Endothelial cell of umbilical vein (primary cell): ENCODE data around the gene PNPLA2.

ENCODE experiments used
- CTCF ChIP-seq, 2 donors: IDR thresholded peaks; 1 replicate in 1 of 2; 2 replicates in 1 of 2; pipeline ENCODE4 v1.5.1; 2011; ENCODE audit warnings: low read length in 2 of 2, mild to moderate bottlenecking in 2 of 2, moderate library complexity in 2 of 2, control low read depth in 1 of 2, inconsistent platforms in 1 of 2, low read depth in 1 of 2; ENCODE audit not compliant: insufficient read depth in 1 of 2; ENCODE audit errors: extremely low read depth in 1 of 2
- FOS ChIP-seq: IDR thresholded peaks from 2 replicates; pipeline ENCODE4 v1.6.1; 2011; ENCODE audit warnings: mild to moderate bottlenecking, low read length, moderate library complexity, borderline replicate concordance; ENCODE audit not compliant: insufficient read depth
- JUN ChIP-seq: IDR thresholded peaks from 2 replicates; pipeline ENCODE4 v1.6.1; 2011; ENCODE audit warnings: borderline replicate concordance, low read depth; ENCODE audit not compliant: insufficient read length, insufficient read depth
- MAX ChIP-seq: IDR thresholded peaks from 2 replicates; pipeline ENCODE4 v1.6.1; 2011; ENCODE audit not compliant: insufficient read depth, insufficient read length
- POLR2A ChIP-seq: IDR thresholded peaks from 2 replicates; pipeline ENCODE4 v1.6.1; 2012; ENCODE audit warnings: low read depth, mild to moderate bottlenecking, control low read depth, low read length
- POLR2AphosphoS5 ChIP-seq: IDR thresholded peaks from 2 replicates; pipeline ENCODE4 v1.6.1; 2012; ENCODE audit warnings: low read depth, mild to moderate bottlenecking, control low read depth, low read length, moderate library complexity; ENCODE audit not compliant: insufficient read depth

GRCh38 chr11:843086-843734 is 24.5 kb downstream of the PNPLA2 start:
- TF ChIP-seq CTCF (IDR thresholded peaks at IDR 0.05; ENCODE audit: extremely low read depth in 1 of 2, insufficient read depth in 1 of 2, low read depth in 1 of 2, low read length in 2 of 2) (peak in 1 of 2 donors; percentile 22), POLR2A (no peak), JUN (no peak), POLR2AphosphoS5 (no peak), MAX (no peak), FOS (no peak)
